ENCODE results near the gene PTPN4.
A peak's percentile ranks its signal among the peaks of the same experiment; 100 is the strongest.
"Not testable (repeated sequence)": the region's sequence is repeated elsewhere in the genome, so short reads cannot be mapped to it uniquely, and the experiment has no call there.

PTPN4 gene

GRCh38 chr2:119958670-119959268, 199.0 kb downstream of the PTPN4 start:
- DNase-seq: no peak

GRCh38 chr2:119960821-119961220, 201.1 kb downstream of the PTPN4 start:
- no peak for DNase-seq

GRCh38 chr2:119981896-119982295, 222.2 kb downstream of the PTPN4 start:
- DNase-seq: no peak

- DNase-seq: no peak
Measured at GRCh38 chr2:119982506-119982905, 222.8 kb downstream of the PTPN4 start.

GRCh38 chr2:119983108-119983507, 223.4 kb downstream of the PTPN4 start:
- DNase-seq: no peak

- DNase-seq: no peak
Measured at GRCh38 chr2:119996148-119996547, 236.4 kb downstream of the PTPN4 start.

- DNase-seq: not testable (repeated sequence)
Measured at GRCh38 chr2:119996896-119997891, 237.5 kb downstream of the PTPN4 start.

- DNase-seq: no peak
Measured at GRCh38 chr2:120001471-120001870, 241.7 kb downstream of the PTPN4 start.

GRCh38 chr2:120004254-120004653, 244.5 kb downstream of the PTPN4 start:
- no peak for DNase-seq

GRCh38 chr2:120005834-120006521, 246.3 kb downstream of the PTPN4 start:
- no peak for DNase-seq

- no peak for DNase-seq
Measured at GRCh38 chr2:120007851-120008250, 248.1 kb downstream of the PTPN4 start.

GRCh38 chr2:120012363-120012762, 252.6 kb downstream of the PTPN4 start:
- DNase-seq: no peak

- DNase-seq: peak; percentile 74
Measured at GRCh38 chr2:120012771-120013596, 253.3 kb downstream of the PTPN4 start, which contains the start of gene EPB41L5. Gene EPB41L5 (plus strand): TSS chr2:120013077. CDS start chr2:120019085, 6,008 bp downstream.

GRCh38 chr2:120013597-120014223, 254.0 kb downstream of the PTPN4 start:
- DNase-seq: no peak

- no peak for DNase-seq
Measured at GRCh38 chr2:120014226-120014980, 254.7 kb downstream of the PTPN4 start.

- no peak for DNase-seq
Measured at GRCh38 chr2:120016800-120017199, 257.1 kb downstream of the PTPN4 start.

GRCh38 chr2:120017201-120017600, 257.5 kb downstream of the PTPN4 start:
- DNase-seq: no peak

- no peak for DNase-seq
Measured at GRCh38 chr2:120018549-120018948, 258.8 kb downstream of the PTPN4 start.

GRCh38 chr2:120020554-120020953, 260.8 kb downstream of the PTPN4 start:
- no peak for DNase-seq

- DNase-seq: not testable (repeated sequence)
Measured at GRCh38 chr2:120022505-120022904, 262.8 kb downstream of the PTPN4 start.

GRCh38 chr2:120026890-120027289, 267.2 kb downstream of the PTPN4 start:
- DNase-seq: no peak
